GM20431 (cell line): ENCODE data around the gene POLD3.

Source experiments
- in situ Hi-C: fragments of 300-500 bp; cut with MseI, MboI; formaldehyde crosslinking; loops from one replicate; pipeline ENCODE4 v1.15.0; 2020; ENCODE audit warnings: low sequenced_read_pairs; ENCODE audit not compliant: unreplicated experiment

The POLD3 gene

DNA sequence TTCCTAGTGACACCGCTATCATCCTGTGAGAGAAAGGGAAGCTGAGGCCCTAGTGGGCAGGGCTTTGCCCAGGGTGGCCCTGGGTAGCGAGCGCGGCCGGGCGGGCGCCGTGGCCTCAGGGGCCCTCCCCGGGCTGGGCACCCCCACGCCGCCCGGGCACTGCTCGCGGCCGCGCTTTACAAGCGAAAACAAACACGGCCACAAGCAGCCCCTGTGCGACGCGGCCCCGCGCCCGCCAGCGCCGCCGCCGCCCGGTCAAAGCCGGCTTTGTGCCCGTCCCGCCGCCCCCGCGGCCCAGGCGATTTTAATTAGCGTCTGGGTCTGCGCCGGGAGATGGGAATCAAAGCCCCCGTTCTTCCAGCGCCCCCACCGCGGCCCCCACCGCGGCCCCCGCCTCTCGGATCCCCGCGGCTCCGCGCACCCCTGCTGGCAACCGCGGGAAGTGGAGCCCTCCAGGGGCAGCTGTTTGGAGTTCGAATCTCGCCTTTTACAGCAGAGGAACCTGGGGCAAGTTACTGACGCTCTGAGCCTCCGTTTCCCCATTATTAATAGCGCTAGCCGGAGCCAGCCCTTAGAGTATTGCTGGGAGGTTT is 91.0 kb downstream of the POLD3 start:
- in situ Hi-C loops, result no loop called here

GRCh38 chr11:74683941-74684481 is 91.6 kb downstream of the POLD3 start:
- in situ Hi-C loops, result no loop called here

DNA sequence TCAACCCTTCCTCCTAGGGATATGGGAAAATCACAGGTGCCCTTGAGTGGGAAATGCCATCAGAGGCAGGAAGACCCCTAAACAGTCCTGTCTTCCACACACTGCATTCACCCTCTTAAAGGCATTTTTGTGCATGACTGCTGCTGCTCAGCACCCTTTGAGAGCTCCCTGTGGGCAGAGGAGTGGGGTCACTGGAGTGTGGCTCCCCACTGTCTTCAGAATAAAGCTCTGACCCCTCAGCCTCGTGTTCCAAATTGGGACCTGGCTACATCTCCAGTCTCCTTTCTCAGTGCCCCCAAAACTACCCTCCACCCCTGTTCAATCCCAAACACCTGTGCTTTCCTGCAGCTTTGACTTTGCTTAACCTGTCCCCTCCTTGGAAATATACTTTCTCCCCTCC is 92.3 kb downstream of the POLD3 start:
- in situ Hi-C loops, result no loop called here

DNA sequence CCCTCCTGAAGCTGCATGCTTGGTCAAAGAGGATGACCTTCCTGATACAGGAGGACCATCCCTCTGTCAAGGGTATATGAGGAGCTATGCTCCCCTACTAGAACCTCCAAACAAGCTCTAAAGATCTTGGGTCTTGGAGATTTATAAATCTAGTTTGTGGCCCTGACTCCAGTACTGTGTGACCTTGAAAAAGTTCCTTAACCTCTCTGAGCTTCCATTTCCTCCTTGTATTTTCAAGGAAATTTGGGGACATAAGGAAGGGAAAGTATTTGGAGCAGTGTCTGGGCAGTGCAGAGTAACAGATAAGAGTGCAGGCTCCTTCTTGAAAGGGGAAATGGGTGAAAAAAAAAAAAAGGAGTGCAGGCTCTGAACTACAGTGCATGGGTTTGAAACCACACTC is 93.0 kb downstream of the POLD3 start:
- in situ Hi-C loops, result no loop called here

DNA sequence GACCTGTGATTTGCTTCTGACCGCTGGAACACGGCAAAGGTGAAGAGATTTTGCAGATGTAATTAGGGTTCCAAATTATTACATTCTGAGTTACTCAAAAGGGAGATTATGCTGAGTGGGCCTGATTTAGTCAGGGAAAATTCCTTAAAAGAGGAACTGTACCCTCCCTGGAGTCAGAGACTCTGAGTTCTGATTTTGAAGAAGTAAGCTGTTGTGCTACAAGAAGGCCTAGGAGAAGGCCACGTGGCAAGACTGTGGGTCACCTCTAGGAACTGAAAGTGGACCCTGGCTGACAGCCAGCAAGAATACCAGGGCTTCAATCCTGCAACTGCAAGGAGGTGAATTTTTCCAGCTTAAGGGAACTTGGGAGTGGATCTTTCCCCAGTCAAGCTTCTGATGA is 93.5 kb downstream of the POLD3 start:
- in situ Hi-C loops, result no loop called here

- in situ Hi-C loops, result no loop called here
Measured at GRCh38 chr11:74686792-74687191, 94.4 kb downstream of the POLD3 start.

GRCh38 chr11:74687237-74688023 is 95.0 kb downstream of the POLD3 start:
- in situ Hi-C loops, result no loop called here

DNA sequence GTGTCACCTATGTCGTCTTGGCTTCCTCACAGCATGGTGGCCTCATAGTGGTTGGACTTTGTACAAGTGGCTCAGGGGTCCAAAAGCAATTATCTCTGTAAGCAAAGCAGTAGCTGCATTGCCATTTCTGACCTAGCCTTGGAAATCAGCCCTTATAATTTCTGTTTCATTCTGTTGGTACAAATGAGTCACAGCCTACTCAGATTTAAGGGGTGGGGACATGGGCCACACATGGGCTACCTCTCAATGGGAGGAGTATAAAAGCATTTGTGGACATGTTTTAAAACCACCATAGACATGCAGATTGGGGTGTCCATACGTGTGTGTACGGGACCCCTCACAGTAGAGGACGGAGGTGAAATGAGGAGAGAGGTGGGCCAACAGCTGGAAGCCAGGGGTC is 97.3 kb downstream of the POLD3 start:
- in situ Hi-C loops, result no loop called here

DNA sequence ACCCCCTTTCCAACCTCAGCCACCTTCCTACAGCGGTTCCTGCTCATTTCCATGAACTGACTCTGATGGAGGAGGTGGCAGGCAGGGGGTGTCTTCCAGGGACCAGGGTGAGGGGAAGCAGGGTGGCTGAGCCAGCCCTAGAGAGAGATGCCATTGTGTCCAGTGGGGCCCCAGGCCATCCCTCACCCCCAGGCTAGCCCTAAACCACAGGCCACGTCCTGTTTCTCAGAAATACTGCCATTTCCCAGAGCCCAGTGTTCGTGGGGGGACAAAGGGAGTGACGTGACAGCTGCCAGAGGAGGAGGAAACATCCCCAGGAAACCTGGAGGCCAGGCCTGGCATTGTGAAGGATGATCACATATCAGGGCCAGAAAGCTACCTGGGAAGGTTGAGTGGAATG is 99.4 kb downstream of the POLD3 start:
- in situ Hi-C loops, result no loop called here
